Neural progenitor cell (in vitro differentiated cells): Measurements from ENCODE around the gene POLR3F.

Experiments used
- CTCF ChIP-seq: fragments of 200-600 bp; sonication (generic); IDR thresholded peaks from 2 replicates; pipeline ENCODE4 v1.5.1; 2017; ENCODE audit warnings: antibody characterized with exemption, mild to moderate bottlenecking
- EZH2phosphoT487 ChIP-seq: fragments of 200-600 bp; sonication (generic); IDR thresholded peaks from 2 replicates; pipeline ENCODE4 v1.6.1; 2017; ENCODE audit warnings: antibody characterized with exemption

GRCh38 chr20:18427214-18427613 is 40.0 kb upstream of the POLR3F start:
- TF ChIP-seq CTCF (no peak), EZH2phosphoT487 (no peak)
